T-helper 22 cell (primary cell): ENCODE measurements around the gene CPED1.

Experiments
- DNase-seq: peaks from one replicate; pipeline ENCODE4 v3.0.0-alpha.2; 2020; ENCODE audit warnings: low read depth

CPED1 gene

GRCh38 chr7:121323515-121324302 is 335.2 kb downstream of the CPED1 start:
- DNase-seq, result no peak

GRCh38 chr7:121327671-121328070 is 339.2 kb downstream of the CPED1 start:
- no peak for DNase-seq

- DNase-seq, result no peak
Measured at GRCh38 chr7:121328508-121329190, 340.1 kb downstream of the CPED1 start, which contains the start of gene WNT16. Gene WNT16, plus strand, starts transcription at chr7:121329000. Its CDS starts 293 bp downstream, at chr7:121329293.

GRCh38 chr7:121329191-121330052 is 340.9 kb downstream of the CPED1 start:
- no peak for DNase-seq

- no peak for DNase-seq
Measured at GRCh38 chr7:121330053-121330833, 341.7 kb downstream of the CPED1 start.

GRCh38 chr7:121331048-121331447 is 342.5 kb downstream of the CPED1 start:
- no peak for DNase-seq

- no peak for DNase-seq
Measured at GRCh38 chr7:121331574-121331973, 343.1 kb downstream of the CPED1 start.

- DNase-seq, result no peak
Measured at GRCh38 chr7:121334376-121334775, 345.9 kb downstream of the CPED1 start.

- DNase-seq, result no peak
Measured at GRCh38 chr7:121334875-121335648, 346.6 kb downstream of the CPED1 start.

- DNase-seq, result no peak
Measured at GRCh38 chr7:121336579-121336978, 348.1 kb downstream of the CPED1 start.

- no peak for DNase-seq
Measured at GRCh38 chr7:121337398-121337797, 348.9 kb downstream of the CPED1 start.

GRCh38 chr7:121339082-121339481 is 350.6 kb downstream of the CPED1 start:
- no peak for DNase-seq

- DNase-seq, result no peak
Measured at GRCh38 chr7:121341933-121342332, 353.4 kb downstream of the CPED1 start.

- no peak for DNase-seq
Measured at GRCh38 chr7:121342631-121343030, 354.1 kb downstream of the CPED1 start.

GRCh38 chr7:121343302-121343701 is 354.8 kb downstream of the CPED1 start:
- no peak for DNase-seq

GRCh38 chr7:121344093-121344492 is 355.6 kb downstream of the CPED1 start:
- DNase-seq, result no peak

GRCh38 chr7:121344497-121344896 is 356.0 kb downstream of the CPED1 start:
- no peak for DNase-seq
